Nephron progenitor cell (in vitro differentiated cells): ENCODE measurements around the gene PRLR.

Experiments
- DNase-seq: peaks from one replicate; pipeline ENCODE4 v3.0.0; 2021
- H3K27ac Mint-ChIP-seq: 2 replicates; pipeline ENCODE4 v1.8.0; 2021; ENCODE audit warnings: mild to moderate bottlenecking, moderate library complexity, mixed read lengths
- H3K27me3 Mint-ChIP-seq: 2 replicates; pipeline ENCODE4 v1.8.0; 2021; ENCODE audit warnings: mild to moderate bottlenecking, low read depth, mixed read lengths; ENCODE audit not compliant: poor library complexity
- H3K36me3 Mint-ChIP-seq: 2 replicates; pipeline ENCODE4 v1.8.0; 2021; ENCODE audit warnings: low read depth, mixed read lengths
- H3K4me1 Mint-ChIP-seq: 2 replicates; pipeline ENCODE4 v1.8.0; 2021; ENCODE audit warnings: mixed read lengths
- H3K4me3 Mint-ChIP-seq: 2 replicates; pipeline ENCODE4 v1.8.0; 2021; ENCODE audit warnings: mild to moderate bottlenecking, moderate library complexity, mixed read lengths
- H3K9me3 Mint-ChIP-seq: 2 replicates; pipeline ENCODE4 v1.8.0; 2021; ENCODE audit warnings: mild to moderate bottlenecking, moderate library complexity, mixed read lengths
- CTCF ChIP-seq: fragments of 200-600 bp; sonication (generic); IDR thresholded peaks from 2 replicates; pipeline ENCODE4 v1.5.0; 2021; ENCODE audit warnings: antibody characterized with exemption

The PRLR gene

GRCh38 chr5:35050541-35051126, 179.7 kb downstream of the PRLR start:
- Mint-ChIP-seq H3K36me3 (no peaks in the 10 kb centered on the region), H3K9me3 (no peaks in the 10 kb centered on the region), H3K27me3 (peaks cover 3% of the 10 kb centered on the region), H3K4me3 (no peak overlapping the region), H3K27ac (no peak overlapping the region), H3K4me1 (no peaks in the 10 kb centered on the region)
- no peak for DNase-seq
- no peak for TF ChIP-seq CTCF

GRCh38 chr5:35048910-35049309, 181.4 kb downstream of the PRLR start:
- DNase-seq: no peak
- H3K36me3 Mint-ChIP-seq: no peaks in the 10 kb centered on the region
- H3K4me1 Mint-ChIP-seq: no peaks in the 10 kb centered on the region
- H3K4me3 Mint-ChIP-seq: no peak overlapping the region
- no peak overlapping the region for H3K27ac Mint-ChIP-seq
- H3K27me3 Mint-ChIP-seq: peaks cover 3% of the 10 kb centered on the region
- no peak for TF ChIP-seq CTCF
- H3K9me3 Mint-ChIP-seq: no peaks in the 10 kb centered on the region

GRCh38 chr5:35047785-35048404, 182.4 kb downstream of the PRLR start, which contains the start of gene AGXT2:
Gene AGXT2 (minus strand): TSS chr5:35047949. CDS start chr5:35047892, 57 bp downstream.
- Mint-ChIP-seq H3K27me3 (peaks cover 3% of the 10 kb centered on the region), H3K9me3 (no peaks in the 10 kb centered on the region), H3K4me3 (no peak within 1 kb of the TSS), H3K36me3 (no peaks in the 10 kb centered on the region), H3K4me1 (no peaks in the 10 kb centered on the region), H3K27ac (no peak within 1 kb of the TSS)
- no peak for DNase-seq
- TF ChIP-seq CTCF: no peak

- no peak for DNase-seq
- peaks cover 5% of the 10 kb centered on the region for H3K4me1 Mint-ChIP-seq
- no peak overlapping the region for H3K4me3 Mint-ChIP-seq
- no peaks in the 10 kb centered on the region for H3K36me3 Mint-ChIP-seq
- no peak for TF ChIP-seq CTCF
- H3K27ac Mint-ChIP-seq: no peak overlapping the region
- H3K9me3 Mint-ChIP-seq: no peaks in the 10 kb centered on the region
- peaks cover 3% of the 10 kb centered on the region for H3K27me3 Mint-ChIP-seq
Observed at GRCh38 chr5:35046774-35047173, 183.5 kb downstream of the PRLR start.

GRCh38 chr5:35045280-35045679, 185.0 kb downstream of the PRLR start:
- no peaks in the 10 kb centered on the region for H3K9me3 Mint-ChIP-seq
- no peak for TF ChIP-seq CTCF
- peaks cover 5% of the 10 kb centered on the region for H3K4me1 Mint-ChIP-seq
- H3K27ac Mint-ChIP-seq: no peak overlapping the region
- H3K27me3 Mint-ChIP-seq: peaks cover 3% of the 10 kb centered on the region
- H3K4me3 Mint-ChIP-seq: no peak overlapping the region
- no peaks in the 10 kb centered on the region for H3K36me3 Mint-ChIP-seq
- no peak for DNase-seq

- peaks cover 5% of the 10 kb centered on the region for H3K4me1 Mint-ChIP-seq
Observed at GRCh38 chr5:35044649-35045048, 185.6 kb downstream of the PRLR start.

More at GRCh38 chr5:35044649-35045048, 185.6 kb downstream of the PRLR start:
- no peak overlapping the region for H3K4me3 Mint-ChIP-seq
- peaks cover 7% of the 10 kb centered on the region for H3K27me3 Mint-ChIP-seq
- no peaks in the 10 kb centered on the region for H3K9me3 Mint-ChIP-seq
- no peak for TF ChIP-seq CTCF
- no peak for DNase-seq
- H3K36me3 Mint-ChIP-seq: no peaks in the 10 kb centered on the region
- no peak overlapping the region for H3K27ac Mint-ChIP-seq
